Nephron progenitor cell (in vitro differentiated cells): Measurements from ENCODE around the gene TEX53.

Source experiments
- DNase-seq: peaks from one replicate; pipeline ENCODE4 v3.0.0; 2021
- H3K27ac Mint-ChIP-seq: 2 replicates; pipeline ENCODE4 v1.8.0; 2021; ENCODE audit warnings: mild to moderate bottlenecking, moderate library complexity, mixed read lengths
- H3K27me3 Mint-ChIP-seq: 2 replicates; pipeline ENCODE4 v1.8.0; 2021; ENCODE audit warnings: mild to moderate bottlenecking, low read depth, mixed read lengths; ENCODE audit not compliant: poor library complexity
- H3K36me3 Mint-ChIP-seq: 2 replicates; pipeline ENCODE4 v1.8.0; 2021; ENCODE audit warnings: low read depth, mixed read lengths
- H3K4me1 Mint-ChIP-seq: 2 replicates; pipeline ENCODE4 v1.8.0; 2021; ENCODE audit warnings: mixed read lengths
- H3K4me3 Mint-ChIP-seq: 2 replicates; pipeline ENCODE4 v1.8.0; 2021; ENCODE audit warnings: mild to moderate bottlenecking, moderate library complexity, mixed read lengths
- H3K9me3 Mint-ChIP-seq: 2 replicates; pipeline ENCODE4 v1.8.0; 2021; ENCODE audit warnings: mild to moderate bottlenecking, moderate library complexity, mixed read lengths
- TF ChIP-seq, protein P1 (sequence below): fragments of 200-600 bp; sonication (generic); IDR thresholded peaks from 2 replicates; pipeline ENCODE4 v1.5.0; 2021; ENCODE audit warnings: antibody characterized with exemption

The TEX53 gene

DNA sequence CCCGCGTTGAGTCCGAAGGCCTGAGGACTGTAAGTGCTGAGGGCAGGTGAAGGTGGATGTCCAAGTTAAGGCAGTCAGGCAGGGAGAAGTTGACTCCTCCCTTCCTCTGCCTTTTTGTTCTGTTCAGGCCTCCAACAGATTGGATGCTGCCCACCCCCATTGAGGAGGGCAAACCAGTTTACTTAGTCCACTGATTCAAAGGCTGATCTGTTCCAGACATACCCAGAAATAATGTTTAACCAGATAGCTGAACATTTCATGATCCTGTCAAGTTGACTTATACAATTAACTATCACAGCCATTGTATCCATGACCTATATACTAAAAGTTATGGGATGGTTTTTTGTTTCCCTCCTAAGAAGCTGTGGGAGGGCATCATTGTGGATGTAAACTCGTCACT is 32.7 kb upstream of the TEX53 start:
- Mint-ChIP-seq H3K27me3 (peaks cover 11% of the 10 kb centered on the region), H3K36me3 (no peaks in the 10 kb centered on the region), H3K9me3 (no peaks in the 10 kb centered on the region), H3K4me1 (no peaks in the 10 kb centered on the region), H3K27ac (no peak overlapping the region), H3K4me3 (no peak overlapping the region)
- no peak for DNase-seq
- TF ChIP-seq, protein P1, sequence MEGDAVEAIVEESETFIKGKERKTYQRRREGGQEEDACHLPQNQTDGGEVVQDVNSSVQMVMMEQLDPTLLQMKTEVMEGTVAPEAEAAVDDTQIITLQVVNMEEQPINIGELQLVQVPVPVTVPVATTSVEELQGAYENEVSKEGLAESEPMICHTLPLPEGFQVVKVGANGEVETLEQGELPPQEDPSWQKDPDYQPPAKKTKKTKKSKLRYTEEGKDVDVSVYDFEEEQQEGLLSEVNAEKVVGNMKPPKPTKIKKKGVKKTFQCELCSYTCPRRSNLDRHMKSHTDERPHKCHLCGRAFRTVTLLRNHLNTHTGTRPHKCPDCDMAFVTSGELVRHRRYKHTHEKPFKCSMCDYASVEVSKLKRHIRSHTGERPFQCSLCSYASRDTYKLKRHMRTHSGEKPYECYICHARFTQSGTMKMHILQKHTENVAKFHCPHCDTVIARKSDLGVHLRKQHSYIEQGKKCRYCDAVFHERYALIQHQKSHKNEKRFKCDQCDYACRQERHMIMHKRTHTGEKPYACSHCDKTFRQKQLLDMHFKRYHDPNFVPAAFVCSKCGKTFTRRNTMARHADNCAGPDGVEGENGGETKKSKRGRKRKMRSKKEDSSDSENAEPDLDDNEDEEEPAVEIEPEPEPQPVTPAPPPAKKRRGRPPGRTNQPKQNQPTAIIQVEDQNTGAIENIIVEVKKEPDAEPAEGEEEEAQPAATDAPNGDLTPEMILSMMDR = no peak

DNA sequence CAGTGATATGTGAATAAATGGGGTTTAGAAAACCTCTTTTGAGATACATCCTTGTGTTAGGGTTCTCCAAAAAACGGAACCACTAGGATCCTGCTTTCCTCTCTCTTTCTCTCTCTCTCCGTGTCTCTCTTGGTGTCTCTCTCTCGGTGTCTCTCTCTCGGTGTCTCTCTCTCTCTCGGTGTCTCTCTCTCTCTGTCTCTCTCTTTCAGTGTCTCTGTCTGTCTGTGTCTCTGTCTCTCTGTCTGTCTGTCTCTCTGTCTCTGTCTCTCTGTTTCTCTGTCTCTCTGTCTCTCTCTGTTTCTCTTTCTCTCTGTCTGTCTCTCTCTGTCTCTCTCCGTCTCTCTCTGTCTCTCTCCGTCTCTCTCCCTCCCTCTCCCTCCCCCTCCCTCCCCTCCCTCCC is 32.2 kb upstream of the TEX53 start:
- TF ChIP-seq, protein P1 = no peak
- no peaks in the 10 kb centered on the region for H3K9me3 Mint-ChIP-seq
- H3K36me3 Mint-ChIP-seq = no peaks in the 10 kb centered on the region
- H3K27ac Mint-ChIP-seq = no peak overlapping the region
- no peak overlapping the region for H3K4me3 Mint-ChIP-seq
- H3K27me3 Mint-ChIP-seq = peaks cover 11% of the 10 kb centered on the region
- no peak for DNase-seq
- H3K4me1 Mint-ChIP-seq = no peaks in the 10 kb centered on the region

DNA sequence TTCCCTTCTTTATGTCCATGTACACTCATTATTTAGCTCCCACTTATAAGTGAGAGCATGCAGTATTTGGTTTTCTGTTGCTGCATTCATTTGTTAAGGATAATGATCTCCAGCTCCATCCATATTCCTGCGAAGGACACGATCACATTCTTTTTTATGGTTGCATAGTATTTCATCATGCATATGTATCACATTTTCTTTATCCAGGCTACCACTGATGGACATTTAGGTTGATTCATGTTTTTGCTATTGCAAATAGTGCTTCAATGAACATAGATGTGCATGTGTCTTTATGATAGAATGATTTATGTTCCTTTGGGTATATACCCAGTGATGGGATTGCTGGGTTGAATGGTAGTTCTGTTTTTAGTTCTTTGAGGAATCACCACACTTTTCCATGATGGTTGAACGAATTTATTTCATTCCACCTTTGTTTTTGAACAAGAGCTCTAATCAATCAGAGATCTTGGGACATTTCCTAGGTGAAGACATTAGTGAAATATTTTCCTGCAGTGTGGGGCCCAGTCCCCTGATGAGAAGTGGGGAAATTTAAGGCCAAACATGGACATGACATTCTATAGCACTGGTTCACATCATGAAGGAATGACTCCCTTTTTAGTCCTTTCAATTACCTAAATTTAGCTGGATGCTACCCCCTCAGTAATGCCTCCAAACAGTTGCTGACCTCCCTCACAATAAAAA is 31.5 kb upstream of the TEX53 start:
- no peaks in the 10 kb centered on the region for H3K36me3 Mint-ChIP-seq
- TF ChIP-seq, protein P1 = no peak
- H3K27me3 Mint-ChIP-seq = peaks cover 11% of the 10 kb centered on the region
- DNase-seq = no peak
- H3K9me3 Mint-ChIP-seq = no peaks in the 10 kb centered on the region
- H3K27ac Mint-ChIP-seq = no peak overlapping the region
- no peaks in the 10 kb centered on the region for H3K4me1 Mint-ChIP-seq
- H3K4me3 Mint-ChIP-seq = no peak overlapping the region

DNA sequence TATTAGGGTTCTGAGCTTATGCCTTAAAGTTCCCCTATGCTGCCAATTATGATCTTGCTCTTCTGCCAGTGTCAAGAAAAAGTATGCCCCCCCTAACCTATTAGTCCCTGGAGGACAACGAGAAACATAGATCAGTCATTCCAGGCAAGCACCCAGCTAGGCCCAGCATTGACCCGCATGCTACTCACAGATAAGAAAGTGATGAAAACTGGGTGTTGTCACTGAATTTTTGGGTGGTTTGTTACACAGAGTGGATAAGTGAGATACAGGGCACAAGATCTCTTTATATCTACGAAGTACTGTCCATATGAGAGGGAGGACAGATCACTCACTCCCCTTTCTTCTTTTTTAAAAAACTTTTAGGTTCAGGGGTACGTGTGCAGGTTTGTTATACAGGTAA is 30.8 kb upstream of the TEX53 start:
- no peak overlapping the region for H3K27ac Mint-ChIP-seq
- TF ChIP-seq, protein P1 = no peak
- H3K36me3 Mint-ChIP-seq = no peaks in the 10 kb centered on the region
- no peak overlapping the region for H3K4me3 Mint-ChIP-seq
- H3K9me3 Mint-ChIP-seq = no peaks in the 10 kb centered on the region
- H3K4me1 Mint-ChIP-seq = no peaks in the 10 kb centered on the region
- DNase-seq = no peak
- peaks cover 11% of the 10 kb centered on the region for H3K27me3 Mint-ChIP-seq

DNA sequence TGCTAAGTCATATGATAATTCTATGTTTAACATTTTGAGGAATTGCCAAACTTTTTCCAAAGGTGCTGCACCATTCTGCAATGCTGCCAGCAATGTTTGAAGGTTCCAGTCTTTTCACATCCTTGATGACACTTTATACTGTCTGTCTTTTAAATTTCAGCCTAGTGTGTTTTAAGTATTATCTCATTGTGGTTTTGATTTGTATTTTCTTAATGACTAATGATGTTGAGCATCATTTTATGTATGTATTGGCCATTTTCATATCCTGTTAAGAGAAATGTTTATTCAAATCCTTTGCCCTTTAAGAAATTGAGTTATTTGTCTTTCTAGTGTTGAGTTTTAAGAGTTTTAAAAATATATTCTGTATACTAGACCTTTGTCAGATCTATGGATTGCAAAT is 29.4 kb upstream of the TEX53 start:
- no peak overlapping the region for H3K27ac Mint-ChIP-seq
- peaks cover 11% of the 10 kb centered on the region for H3K27me3 Mint-ChIP-seq
- H3K9me3 Mint-ChIP-seq = no peaks in the 10 kb centered on the region
- no peaks in the 10 kb centered on the region for H3K4me1 Mint-ChIP-seq
- H3K4me3 Mint-ChIP-seq = no peak overlapping the region
- TF ChIP-seq, protein P1 = no peak
- DNase-seq = no peak
- H3K36me3 Mint-ChIP-seq = no peaks in the 10 kb centered on the region

DNA sequence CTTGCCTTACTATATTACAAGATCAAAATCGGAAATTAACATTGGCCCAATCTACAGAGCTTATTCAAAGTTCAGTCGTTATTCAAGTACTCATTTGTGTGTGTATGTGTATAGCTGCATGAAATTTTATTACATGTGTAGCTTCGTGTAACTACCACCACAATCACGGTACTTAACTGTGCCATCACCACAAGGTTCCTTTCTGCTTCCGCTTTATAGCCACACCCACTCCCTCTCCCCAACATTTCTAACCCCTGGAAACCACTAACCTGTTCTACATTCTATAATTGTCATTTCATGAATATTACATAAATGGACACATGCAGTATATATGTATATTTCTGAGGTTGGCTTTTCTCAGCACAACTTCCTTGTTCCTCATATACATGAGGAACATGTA is 28.3 kb upstream of the TEX53 start:
- Mint-ChIP-seq H3K4me3 (no peak overlapping the region), H3K27ac (no peak overlapping the region), H3K27me3 (peaks cover 13% of the 10 kb centered on the region), H3K36me3 (no peaks in the 10 kb centered on the region), H3K4me1 (peaks cover 4% of the 10 kb centered on the region), H3K9me3 (no peaks in the 10 kb centered on the region)
- DNase-seq = no peak
- TF ChIP-seq, protein P1 = no peak
